KMS-11 (cell line): ENCODE results near the gene TTC27.

Experiments
- H2AFZ ChIP-seq: fragments of 200-600 bp; sonication (generic); 2 replicates; pipeline ENCODE4 v1.6.1; 2016; ENCODE audit warnings: antibody characterized with exemption, mixed run types, low read depth
- H3K27ac ChIP-seq: fragments of 200-600 bp; sonication (generic); 2 replicates; pipeline ENCODE4 v1.6.1; 2016; ENCODE audit warnings: mild to moderate bottlenecking, mixed run types
- H3K27me3 ChIP-seq: fragments of 200-600 bp; sonication (generic); 2 replicates; pipeline ENCODE4 v1.6.1; 2017; ENCODE audit warnings: mild to moderate bottlenecking, low read depth, mixed run types, moderate library complexity; ENCODE audit not compliant: insufficient read depth
- H3K36me3 ChIP-seq: fragments of 200-600 bp; sonication (generic); 2 replicates; pipeline ENCODE4 v1.6.1; 2017; ENCODE audit warnings: mild to moderate bottlenecking, mixed run types; ENCODE audit not compliant: insufficient read depth
- H3K4me1 ChIP-seq: fragments of 200-600 bp; sonication (generic); 2 replicates; pipeline ENCODE4 v1.6.1; 2016; ENCODE audit warnings: mild to moderate bottlenecking, low read depth, mixed run types; ENCODE audit not compliant: poor library complexity, severe bottlenecking
- H3K4me2 ChIP-seq: fragments of 200-600 bp; sonication (generic); 2 replicates; pipeline ENCODE4 v1.7.0; 2016; ENCODE audit warnings: mild to moderate bottlenecking, mixed run types
- H3K4me3 ChIP-seq: fragments of 200-600 bp; sonication (generic); IDR thresholded peaks from 2 replicates; pipeline ENCODE4 v1.6.1; 2017; ENCODE audit warnings: low read depth, low read length, mixed read lengths; ENCODE audit not compliant: insufficient read depth
- H3K79me2 ChIP-seq: fragments of 200-600 bp; sonication (generic); 2 replicates; pipeline ENCODE4 v1.6.1; 2016; ENCODE audit warnings: low read depth, mixed run types; ENCODE audit not compliant: insufficient read depth
- H3K9ac ChIP-seq: fragments of 200-600 bp; sonication (generic); 2 replicates; pipeline ENCODE4 v1.6.1; 2016; ENCODE audit warnings: mild to moderate bottlenecking, mixed run types
- H4K20me1 ChIP-seq: fragments of 200-600 bp; sonication (generic); 2 replicates; pipeline ENCODE4 v1.6.1; 2016; ENCODE audit warnings: mild to moderate bottlenecking, mixed run types; ENCODE audit not compliant: insufficient read depth
- CTCF ChIP-seq: fragments of 200-600 bp; sonication (generic); conservative IDR thresholded peaks from 2 replicates; pipeline ENCODE4 v1.6.1; 2017; ENCODE audit warnings: low read depth, mild to moderate bottlenecking, antibody characterized with exemption, low read length, moderate library complexity, mixed read lengths

Gene TTC27

GRCh38 chr2:32788114-32788513 is 160.3 kb downstream of the TTC27 start:
- H4K20me1 ChIP-seq, result no peaks in the 10 kb centered on the region
- H3K27ac ChIP-seq, result no peak overlapping the region
- TF ChIP-seq CTCF, result no peak
- no peaks in the 10 kb centered on the region for H3K79me2 ChIP-seq
- H3K4me2 ChIP-seq, result no peak overlapping the region
- no peaks in the 10 kb centered on the region for H3K27me3 ChIP-seq
- H2AFZ ChIP-seq, result no peak overlapping the region
- no peak overlapping the region for H3K9ac ChIP-seq
- no peaks in the 10 kb centered on the region for H3K4me1 ChIP-seq
- no peaks in the 10 kb centered on the region for H3K36me3 ChIP-seq
- no peak overlapping the region for H3K4me3 ChIP-seq

GRCh38 chr2:32792416-32792815 is 164.6 kb downstream of the TTC27 start:
- Histone ChIP-seq H3K27ac (no peak overlapping the region), H3K4me3 (no peak overlapping the region), H3K4me2 (no peak overlapping the region), H3K79me2 (no peaks in the 10 kb centered on the region), H3K4me1 (no peaks in the 10 kb centered on the region), H3K36me3 (no peaks in the 10 kb centered on the region), H2AFZ (no peak overlapping the region), H3K9ac (no peak overlapping the region), H4K20me1 (no peaks in the 10 kb centered on the region), H3K27me3 (no peaks in the 10 kb centered on the region)
- no peak for TF ChIP-seq CTCF

- Histone ChIP-seq H2AFZ (no peak overlapping the region), H3K4me2 (no peak overlapping the region), H3K9ac (no peak overlapping the region), H3K36me3 (no peaks in the 10 kb centered on the region), H3K79me2 (no peaks in the 10 kb centered on the region), H4K20me1 (no peaks in the 10 kb centered on the region), H3K4me1 (no peaks in the 10 kb centered on the region), H3K27me3 (no peaks in the 10 kb centered on the region), H3K27ac (no peak overlapping the region), H3K4me3 (no peak overlapping the region)
- TF ChIP-seq CTCF, result no peak
These were observed 171.0 kb downstream of the TTC27 start for GRCh38 chr2:32798829-32799228.

- Histone ChIP-seq H2AFZ (no peak overlapping the region), H3K4me3 (no peak overlapping the region), H3K36me3 (no peaks in the 10 kb centered on the region), H4K20me1 (no peaks in the 10 kb centered on the region), H3K79me2 (no peaks in the 10 kb centered on the region), H3K4me1 (no peaks in the 10 kb centered on the region), H3K4me2 (no peak overlapping the region), H3K27ac (no peak overlapping the region), H3K27me3 (no peaks in the 10 kb centered on the region), H3K9ac (no peak overlapping the region)
- TF ChIP-seq CTCF, result no peak
These were observed 173.9 kb downstream of the TTC27 start for GRCh38 chr2:32801741-32802140.

- Histone ChIP-seq H3K36me3 (no peaks in the 10 kb centered on the region), H3K27ac (no peak overlapping the region), H4K20me1 (no peaks in the 10 kb centered on the region), H2AFZ (no peak overlapping the region), H3K4me1 (no peaks in the 10 kb centered on the region), H3K79me2 (no peaks in the 10 kb centered on the region), H3K4me3 (no peak overlapping the region), H3K9ac (no peak overlapping the region), H3K27me3 (no peaks in the 10 kb centered on the region), H3K4me2 (no peak overlapping the region)
- no peak for TF ChIP-seq CTCF
These were observed 175.0 kb downstream of the TTC27 start for GRCh38 chr2:32802877-32803276.
